GM19099 (cell line): ENCODE measurements around the gene ZCCHC14.

Experiments used
- POLR2A ChIP-seq: IDR thresholded peaks from 3 replicates; pipeline ENCODE4 v1.6.1; 2011; ENCODE audit warnings: low read depth; ENCODE audit not compliant: insufficient read length; ENCODE audit errors: extremely low read depth

ZCCHC14 gene

GRCh38 chr16:87528690-87529579 lies 36.1 kb upstream of the ZCCHC14 start:
- TF ChIP-seq POLR2A: no peak

DNA sequence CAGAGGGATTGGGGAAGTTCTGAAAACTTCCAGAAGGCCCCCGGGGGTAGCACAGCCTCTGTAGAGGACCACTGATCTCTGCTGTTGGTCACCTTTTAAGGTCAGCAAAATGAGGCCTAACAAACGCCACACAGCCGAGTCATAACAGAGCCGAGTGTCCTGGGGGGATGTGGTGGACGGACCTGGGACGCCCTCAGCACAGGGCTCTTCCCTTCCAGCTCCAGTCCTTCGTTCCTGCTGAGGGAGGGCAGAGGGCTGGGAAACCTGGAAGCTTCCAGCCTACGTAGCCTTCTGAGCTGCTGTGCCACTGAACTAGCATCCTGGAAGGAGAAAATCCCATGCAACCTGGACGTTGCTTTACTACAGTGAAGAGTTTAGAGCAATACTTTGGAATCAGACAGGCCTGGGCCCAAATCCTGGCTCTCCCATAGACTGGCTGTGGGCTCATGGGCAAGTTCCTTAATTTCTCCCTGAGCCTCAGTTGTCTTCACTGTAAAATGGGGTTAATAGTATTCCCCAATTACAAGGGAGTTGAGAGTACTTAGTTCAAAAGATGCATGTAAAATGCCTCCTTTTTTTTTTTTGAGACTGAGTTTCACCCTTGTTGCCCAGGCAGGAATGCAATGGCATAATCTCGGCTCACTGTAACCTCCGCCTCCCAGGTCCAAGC lies 34.4 kb upstream of the ZCCHC14 start:
- no peak for TF ChIP-seq POLR2A

GRCh38 chr16:87526238-87526947 lies 33.6 kb upstream of the ZCCHC14 start:
- TF ChIP-seq POLR2A: no peak

GRCh38 chr16:87525352-87525751 lies 32.5 kb upstream of the ZCCHC14 start:
- TF ChIP-seq POLR2A: no peak

GRCh38 chr16:87524407-87524806 lies 31.6 kb upstream of the ZCCHC14 start:
- TF ChIP-seq POLR2A: no peak

DNA sequence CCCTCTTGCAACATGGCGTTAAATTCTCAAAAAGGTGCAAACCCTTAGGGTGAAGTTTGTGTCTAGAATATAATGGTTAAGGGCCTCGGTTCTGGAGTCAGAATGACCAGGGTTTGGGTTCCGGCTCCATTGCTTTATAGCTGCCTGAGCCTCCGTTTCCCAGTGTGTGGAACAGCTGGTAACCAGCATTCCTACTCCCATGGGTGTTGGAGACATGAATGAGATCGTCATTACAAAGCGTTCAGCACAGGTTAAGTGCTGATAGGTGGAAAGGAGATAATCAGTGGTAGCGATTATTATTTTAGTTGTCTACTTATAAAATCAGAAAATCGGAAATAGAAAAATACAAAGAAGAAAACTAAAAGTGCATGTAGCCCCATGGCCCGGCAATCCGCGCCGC lies 23.5 kb upstream of the ZCCHC14 start:
- no peak for TF ChIP-seq POLR2A

GRCh38 chr16:87515475-87516330 lies 22.9 kb upstream of the ZCCHC14 start:
- TF ChIP-seq POLR2A: no peak

DNA sequence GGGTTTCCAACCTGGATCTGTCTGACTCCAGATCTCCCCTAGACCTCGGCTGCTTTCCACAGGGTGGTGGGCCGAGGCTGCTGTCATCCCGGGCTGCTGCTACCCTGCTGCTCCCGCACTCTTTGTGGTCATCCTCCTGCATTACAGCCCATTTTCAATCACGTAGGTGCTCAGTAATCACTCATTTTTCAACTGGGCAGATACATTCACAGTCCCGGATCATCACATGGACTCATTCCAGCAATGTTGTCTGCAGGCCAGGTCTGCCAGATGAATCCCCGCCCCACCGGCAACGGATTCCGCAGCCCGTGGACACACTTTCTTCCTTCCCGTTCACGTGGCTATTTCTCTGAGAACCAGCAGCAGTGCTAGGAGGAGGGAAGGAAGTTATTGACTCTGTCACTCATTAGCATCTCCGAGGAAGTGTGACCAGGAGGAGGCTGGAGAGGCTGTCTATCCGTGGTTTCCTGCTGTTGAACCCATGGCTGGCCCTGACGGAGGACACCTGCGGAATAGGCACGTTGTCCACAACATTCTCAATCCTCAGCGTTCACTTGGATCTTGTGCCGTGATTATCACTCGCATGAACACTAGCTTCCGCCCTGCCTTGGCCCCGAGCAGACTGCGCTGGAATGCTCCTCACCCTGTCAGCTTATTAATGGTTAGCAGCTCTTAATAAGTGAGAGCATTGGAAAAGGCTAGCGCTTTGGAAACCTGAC lies 14.7 kb upstream of the ZCCHC14 start:
- TF ChIP-seq POLR2A: no peak

DNA sequence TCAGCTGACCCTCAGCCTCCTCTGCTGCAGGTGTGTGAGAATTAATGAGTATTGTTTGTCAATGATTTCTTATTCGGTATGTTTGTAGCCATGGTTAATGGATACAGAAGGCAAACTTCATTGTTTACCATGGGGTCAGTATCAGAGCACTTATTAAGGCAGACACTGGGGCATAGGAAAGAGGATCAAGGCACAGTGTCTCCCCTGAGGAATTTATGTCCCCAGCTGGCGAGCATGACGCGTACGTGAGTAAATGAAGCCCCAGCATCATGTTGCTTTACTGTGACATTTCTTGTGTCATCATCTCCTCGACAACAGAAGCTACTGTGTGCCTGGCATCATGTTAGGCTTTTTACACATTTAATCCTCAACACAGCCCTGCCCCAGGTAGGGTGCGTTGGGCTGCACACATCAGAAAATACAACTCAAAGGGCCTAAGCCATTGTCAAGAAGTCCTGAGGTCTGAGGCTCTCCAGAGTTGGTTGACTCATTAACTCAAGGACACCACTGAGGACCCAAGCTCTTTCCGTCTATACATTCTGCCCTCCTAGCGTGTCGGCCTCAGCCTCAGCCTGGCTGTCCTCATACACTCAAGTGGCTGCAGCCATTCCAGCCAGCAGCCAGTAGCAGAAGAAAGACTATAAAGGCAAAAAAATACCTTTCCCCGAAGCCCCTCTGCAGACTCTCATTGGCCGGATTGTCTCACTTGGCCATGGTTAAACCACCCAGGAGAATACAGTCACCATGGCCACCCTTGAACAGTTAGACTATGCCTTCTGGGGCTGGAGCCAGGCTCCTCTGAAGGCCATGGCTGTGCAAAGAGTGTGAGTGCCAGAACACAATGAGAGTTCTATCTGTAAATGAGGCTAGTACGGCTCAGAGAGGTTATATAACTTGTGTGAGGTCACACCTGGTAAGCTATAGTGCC lies 13.9 kb upstream of the ZCCHC14 start:
- TF ChIP-seq POLR2A: no peak

DNA sequence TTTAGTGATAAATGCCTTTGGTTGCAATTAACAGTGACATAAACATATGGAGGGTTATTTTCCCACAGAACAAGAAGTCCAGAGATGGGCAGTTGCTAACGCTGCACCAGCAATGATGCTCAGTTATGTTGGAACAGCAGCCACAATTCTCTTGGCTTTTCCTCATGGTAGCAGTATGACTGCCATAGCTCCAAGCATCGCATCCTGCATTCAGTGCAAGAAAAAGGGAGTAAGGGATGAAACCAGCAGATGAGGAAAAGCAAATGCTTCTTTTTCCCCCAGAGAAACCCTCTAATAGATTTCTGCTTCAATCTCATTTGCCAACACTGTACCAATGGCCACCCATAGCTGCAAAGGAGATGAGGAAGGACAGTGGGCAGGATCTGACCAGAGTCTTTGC lies 13.0 kb upstream of the ZCCHC14 start:
- no peak for TF ChIP-seq POLR2A

DNA sequence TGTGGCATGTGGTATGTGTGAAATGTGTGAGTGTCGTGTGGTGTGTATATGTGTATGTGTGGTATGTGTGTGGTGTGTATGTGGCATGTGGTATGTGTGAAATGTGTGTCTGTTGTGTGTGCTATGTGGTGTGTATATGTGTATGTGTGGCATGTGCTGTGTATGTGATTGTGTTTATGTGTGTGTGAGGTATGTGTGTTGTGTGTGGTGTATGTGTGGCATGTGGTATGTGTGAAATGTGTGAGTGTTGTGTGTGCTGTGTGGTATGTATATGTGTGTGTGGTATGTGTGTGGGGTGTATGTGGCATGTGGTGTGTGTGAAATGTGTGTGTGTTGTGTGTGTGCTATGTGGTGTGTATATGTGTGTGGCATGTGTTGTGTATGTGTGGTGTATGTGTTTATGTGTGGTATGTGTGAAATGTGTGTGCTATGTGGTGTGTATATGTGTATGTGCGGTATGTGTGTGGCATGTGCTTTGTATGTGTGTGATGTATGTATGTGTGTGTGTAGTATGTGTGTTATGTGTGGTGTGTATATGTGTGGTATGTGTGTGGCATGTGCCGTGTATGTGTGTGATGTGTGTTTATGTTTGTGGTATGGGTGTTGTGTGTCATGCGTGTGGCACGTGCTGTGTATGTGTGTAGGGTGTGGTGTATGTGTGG lies 9.6 kb upstream of the ZCCHC14 start:
- no peak for TF ChIP-seq POLR2A

DNA sequence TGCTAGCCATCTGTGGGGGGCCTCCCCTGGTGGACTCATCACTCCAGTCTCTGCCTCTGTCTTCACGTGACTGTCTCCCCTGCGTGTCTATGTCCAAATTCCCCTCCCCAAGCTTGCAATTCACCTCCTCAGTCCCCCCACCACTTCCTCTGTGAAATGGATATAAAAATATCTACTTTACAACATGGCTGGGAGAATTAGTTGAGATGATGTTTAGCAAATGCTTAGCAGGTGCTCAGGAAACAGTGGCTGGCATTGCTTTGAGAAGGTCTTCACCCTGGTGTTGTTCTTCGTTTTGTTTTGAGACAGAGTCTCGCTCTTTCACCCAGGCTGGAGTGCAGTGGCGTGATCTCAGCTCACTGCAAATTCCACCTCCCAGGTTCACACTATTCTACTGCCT lies 8.3 kb upstream of the ZCCHC14 start:
- TF ChIP-seq POLR2A: no peak

DNA sequence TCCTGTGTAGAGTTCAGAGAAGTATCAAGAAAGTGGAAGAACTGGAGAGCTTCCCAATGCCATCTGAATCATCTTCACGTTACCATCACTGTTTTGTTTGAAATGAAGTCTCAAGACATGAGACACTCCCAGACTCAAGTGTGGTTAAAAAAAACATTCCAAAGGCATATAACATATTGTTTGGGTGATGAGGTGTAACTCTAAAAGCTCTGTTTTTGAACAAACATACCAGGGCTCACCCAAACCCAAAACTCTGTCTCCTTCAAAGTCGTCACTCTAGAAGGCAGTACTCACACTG lies 6.3 kb upstream of the ZCCHC14 start:
- no peak for TF ChIP-seq POLR2A
